Measurements from ENCODE around the gene VAMP5. TPM values are rescaled to one million over a fixed set of nuclear protein-coding genes. Genes with fewer than 3 reads are reported as not detected.

Gene VAMP5, protein sequence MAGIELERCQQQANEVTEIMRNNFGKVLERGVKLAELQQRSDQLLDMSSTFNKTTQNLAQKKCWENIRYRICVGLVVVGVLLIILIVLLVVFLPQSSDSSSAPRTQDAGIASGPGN
- 18.0 TPM for polyA plus RNA-seq
- long read RNA-seq, donor 1, transcript VAMP5-201 (3 exons, 689 nt): major isoform, 5 of 5 reads
- long read RNA-seq, donor 1, partial matches to known transcripts: 0 of 5 reads
- long read RNA-seq, donor 1, other reads (novel, unspliced or antisense): 0 of 5 reads
- long read RNA-seq, donor 2, transcript VAMP5-201 (3 exons, 689 nt): major isoform, 14 of 23 reads
- long read RNA-seq, donor 2, partial matches to known transcripts: 7 of 23 reads
- long read RNA-seq, donor 2, other reads (novel, unspliced or antisense): 0 of 23 reads
- long read RNA-seq, donor 3: 0 reads
- long read RNA-seq, donor 4: 0 reads
- long read RNA-seq, donor 5, transcript VAMP5-201 (3 exons, 689 nt): major isoform, 12 of 18 reads
- long read RNA-seq, donor 5, partial matches to known transcripts: 6 of 18 reads
- long read RNA-seq, donor 5, other reads (novel, unspliced or antisense): 0 of 18 reads
- long read RNA-seq, donor 6, transcript VAMP5-201 (3 exons, 689 nt): major isoform, 18 of 23 reads
- long read RNA-seq, donor 6, partial matches to known transcripts: 5 of 23 reads
- long read RNA-seq, donor 6, other reads (novel, unspliced or antisense): 0 of 23 reads
- long read RNA-seq, donor 7, transcript VAMP5-201 (3 exons, 689 nt): major isoform, 8 of 16 reads
- long read RNA-seq, donor 7, partial matches to known transcripts: 8 of 16 reads
- long read RNA-seq, donor 7, other reads (novel, unspliced or antisense): 0 of 16 reads
- long read RNA-seq, donor 8, transcript VAMP5-201 (3 exons, 689 nt): major isoform, 21 of 37 reads
- long read RNA-seq, donor 8, partial matches to known transcripts: 16 of 37 reads
- long read RNA-seq, donor 8, other reads (novel, unspliced or antisense): 0 of 37 reads
- long read RNA-seq, donor 9, transcript VAMP5-201 (3 exons, 689 nt): major isoform, 11 of 11 reads
- long read RNA-seq, donor 9, partial matches to known transcripts: 0 of 11 reads
- long read RNA-seq, donor 9, other reads (novel, unspliced or antisense): 0 of 11 reads
- long read RNA-seq, donor 10, transcript VAMP5-201 (3 exons, 689 nt): major isoform, 15 of 15 reads
- long read RNA-seq, donor 10, partial matches to known transcripts: 0 of 15 reads
- long read RNA-seq, donor 10, other reads (novel, unspliced or antisense): 0 of 15 reads
- long read RNA-seq, donor 11, transcript VAMP5-201 (3 exons, 689 nt): major isoform, 9 of 10 reads
- long read RNA-seq, donor 11, partial matches to known transcripts: 0 of 10 reads
- long read RNA-seq, donor 11, other reads (novel, unspliced or antisense): 0 of 10 reads

DNA sequence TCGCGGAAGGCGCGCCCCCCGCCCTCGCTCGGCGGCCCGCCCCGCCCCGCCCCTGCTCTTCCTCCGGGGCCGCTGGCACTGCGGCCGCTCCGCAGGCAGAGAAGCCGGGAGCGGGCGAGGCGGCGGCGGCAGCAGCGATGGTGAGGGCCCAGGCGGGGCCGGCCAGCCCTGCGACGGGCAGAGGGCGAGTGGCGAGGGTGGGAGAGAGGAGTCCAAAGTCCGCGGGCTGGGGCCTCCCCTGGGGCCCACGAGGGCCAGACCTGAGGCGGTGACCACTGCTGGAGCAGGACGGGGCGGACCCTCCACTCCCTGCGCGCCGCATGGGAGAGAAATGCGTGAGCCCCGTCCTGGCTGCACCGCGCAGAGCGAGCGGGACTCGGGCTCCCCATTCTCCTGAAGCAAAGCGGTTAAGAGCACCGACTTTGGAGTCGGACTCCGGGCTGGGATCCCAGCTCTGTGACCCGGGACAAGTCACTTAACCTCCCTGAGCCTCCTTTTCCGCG is at the start of gene VAMP5:
Gene VAMP5, plus strand, starts transcription at position 78 of the 503 bp plus-strand sequence. Its CDS starts 60 bp downstream, at position 138.
- H3K36me3 ChIP-seq (ENCODE audit: control insufficient read depth, insufficient read depth, low read length): peaks cover 13% of the 10 kb centered on the region

DNA sequence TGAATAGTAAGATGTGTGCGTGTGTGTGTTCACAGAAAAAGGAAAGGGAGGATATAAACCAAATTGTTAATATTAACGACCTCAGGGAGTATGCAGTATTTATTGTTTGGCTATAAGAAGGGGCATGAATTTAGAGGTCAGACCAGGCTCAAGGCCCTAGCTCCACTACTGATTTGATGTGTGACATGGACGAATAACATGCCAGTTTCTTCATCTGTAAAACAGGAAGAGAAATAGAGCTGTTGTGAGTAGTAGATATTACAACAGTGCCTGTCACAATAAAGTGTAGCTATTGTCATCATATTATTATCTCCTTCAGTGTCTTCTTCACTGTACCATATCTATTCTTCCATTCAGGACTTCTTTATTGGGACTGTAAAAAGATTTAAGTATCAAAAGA is 49.4 kb upstream of the VAMP5 start:
- Histone ChIP-seq H3K27ac (ENCODE audit: low read length) (no peak overlapping the region), H3K4me1 (ENCODE audit: control insufficient read depth, insufficient read depth, low read length) (peaks cover 13% of the 10 kb centered on the region), H3K36me3 (ENCODE audit: control insufficient read depth, insufficient read depth, low read length) (no peaks in the 10 kb centered on the region), H3K9me3 (ENCODE audit: control insufficient read depth, low read depth, low read length) (no peaks in the 10 kb centered on the region), H3K4me3 (ENCODE audit: low read length) (no peak overlapping the region), H3K27me3 (ENCODE audit: control insufficient read depth, insufficient read depth, low read length) (no peaks in the 10 kb centered on the region)
- 83% methylated on average over 1 of the region's 3 CpGs for WGBS (ENCODE audit: insufficient coverage, low lambda C conversion rate)
- DNase-seq: no peak

More for the DNA sequence above, at the start of gene VAMP5:
- WGBS (ENCODE audit: insufficient coverage, low lambda C conversion rate): no CpG with 5 or more reads among the region's 52 CpGs
- peak; percentile 75 to 88 for DNase-seq
- Histone ChIP-seq H3K4me3 (ENCODE audit: low read length) (peak within 1 kb of the TSS; percentile 48), H3K4me1 (ENCODE audit: control insufficient read depth, insufficient read depth, low read length) (peaks cover 26% of the 10 kb centered on the region), H3K27ac (ENCODE audit: low read length) (peak within 1 kb of the TSS; percentile 99), H3K9me3 (ENCODE audit: control insufficient read depth, low read depth, low read length) (no peaks in the 10 kb centered on the region), H3K27me3 (ENCODE audit: control insufficient read depth, insufficient read depth, low read length) (no peaks in the 10 kb centered on the region)

DNA sequence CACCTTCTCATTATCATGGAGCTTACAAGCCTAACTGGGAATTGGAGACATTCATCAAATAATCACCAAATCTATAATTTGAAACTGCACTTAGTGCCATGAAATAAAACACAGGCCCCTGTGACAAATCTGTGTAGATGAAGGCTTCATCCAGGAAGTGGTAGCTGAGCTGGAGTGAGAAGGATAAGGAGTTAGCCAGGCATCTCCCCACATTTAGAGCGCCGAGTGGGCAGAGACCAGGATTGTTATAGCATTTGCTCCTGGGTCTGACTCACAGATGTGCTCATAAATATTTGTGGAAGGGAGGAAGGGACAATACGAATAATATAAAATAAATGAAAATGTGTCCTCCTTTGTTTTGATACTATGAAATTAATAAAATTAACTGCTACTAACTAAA is 47.8 kb upstream of the VAMP5 start:
- Histone ChIP-seq H3K4me3 (ENCODE audit: low read length) (no peak overlapping the region), H3K36me3 (ENCODE audit: control insufficient read depth, insufficient read depth, low read length) (peaks cover 7% of the 10 kb centered on the region), H3K27me3 (ENCODE audit: control insufficient read depth, insufficient read depth, low read length) (no peaks in the 10 kb centered on the region), H3K9me3 (ENCODE audit: control insufficient read depth, low read depth, low read length) (no peaks in the 10 kb centered on the region), H3K27ac (ENCODE audit: low read length) (no peak overlapping the region), H3K4me1 (ENCODE audit: control insufficient read depth, insufficient read depth, low read length) (peaks cover 13% of the 10 kb centered on the region)
- WGBS (ENCODE audit: insufficient coverage, low lambda C conversion rate): 71% methylated on average over 1 of the region's 3 CpGs
- DNase-seq: no peak

DNA sequence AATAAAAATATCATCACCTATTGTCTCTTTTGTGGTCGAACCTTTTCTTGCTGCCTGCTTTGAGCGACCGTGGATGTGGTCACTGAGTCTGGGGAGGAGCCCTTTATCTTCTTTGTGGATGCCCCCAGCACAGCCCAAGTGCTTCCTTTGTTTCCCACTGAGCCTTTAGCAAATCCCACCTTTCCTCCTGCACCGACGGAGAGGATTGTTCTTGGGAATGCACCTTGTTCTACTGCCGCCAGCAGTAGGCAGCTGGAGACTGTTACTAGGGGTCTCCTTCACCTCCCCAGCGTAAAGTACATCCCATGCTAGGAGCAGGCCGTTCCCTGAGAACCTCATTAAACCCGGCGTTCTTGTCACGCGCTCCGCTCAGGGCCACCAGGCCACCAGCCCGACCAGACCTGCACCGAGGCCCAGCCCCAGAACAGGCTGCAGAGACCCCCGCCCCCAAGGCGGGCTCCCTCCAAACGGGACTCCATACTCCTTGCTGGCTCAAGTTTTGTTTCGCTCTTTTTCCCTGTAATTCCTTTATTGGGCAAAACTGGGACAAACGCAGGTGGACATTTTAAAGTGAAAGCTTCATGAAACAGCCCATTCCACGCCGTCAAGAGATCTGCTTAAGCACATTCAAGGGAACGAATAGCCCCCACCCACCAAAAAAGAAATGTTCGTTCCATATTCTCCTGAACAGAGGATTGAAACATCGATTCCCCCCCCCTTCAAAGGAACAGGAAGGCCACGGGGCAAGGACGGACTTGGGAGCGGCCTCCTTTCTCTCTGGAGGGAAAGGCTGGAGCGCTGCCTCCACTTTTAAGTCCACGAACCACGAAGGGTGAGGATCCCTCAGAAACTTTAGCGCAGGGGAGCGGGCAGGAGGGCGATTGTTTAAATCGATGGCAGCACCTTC is 46.4 kb upstream of the VAMP5 start:
- WGBS (ENCODE audit: insufficient coverage, low lambda C conversion rate): no CpG with 5 or more reads among the region's 35 CpGs
- H3K27ac ChIP-seq (ENCODE audit: low read length): peak overlapping the region; percentile 98
- H3K9me3 ChIP-seq (ENCODE audit: control insufficient read depth, low read depth, low read length): no peaks in the 10 kb centered on the region
- no peaks in the 10 kb centered on the region for H3K27me3 ChIP-seq (ENCODE audit: control insufficient read depth, insufficient read depth, low read length)
- H3K4me3 ChIP-seq (ENCODE audit: low read length): peak overlapping the region; percentile 65
- peaks cover 16% of the 10 kb centered on the region for H3K4me1 ChIP-seq (ENCODE audit: control insufficient read depth, insufficient read depth, low read length)
- peaks cover 20% of the 10 kb centered on the region for H3K36me3 ChIP-seq (ENCODE audit: control insufficient read depth, insufficient read depth, low read length)
- DNase-seq: peak; percentile 56 to 87

DNA sequence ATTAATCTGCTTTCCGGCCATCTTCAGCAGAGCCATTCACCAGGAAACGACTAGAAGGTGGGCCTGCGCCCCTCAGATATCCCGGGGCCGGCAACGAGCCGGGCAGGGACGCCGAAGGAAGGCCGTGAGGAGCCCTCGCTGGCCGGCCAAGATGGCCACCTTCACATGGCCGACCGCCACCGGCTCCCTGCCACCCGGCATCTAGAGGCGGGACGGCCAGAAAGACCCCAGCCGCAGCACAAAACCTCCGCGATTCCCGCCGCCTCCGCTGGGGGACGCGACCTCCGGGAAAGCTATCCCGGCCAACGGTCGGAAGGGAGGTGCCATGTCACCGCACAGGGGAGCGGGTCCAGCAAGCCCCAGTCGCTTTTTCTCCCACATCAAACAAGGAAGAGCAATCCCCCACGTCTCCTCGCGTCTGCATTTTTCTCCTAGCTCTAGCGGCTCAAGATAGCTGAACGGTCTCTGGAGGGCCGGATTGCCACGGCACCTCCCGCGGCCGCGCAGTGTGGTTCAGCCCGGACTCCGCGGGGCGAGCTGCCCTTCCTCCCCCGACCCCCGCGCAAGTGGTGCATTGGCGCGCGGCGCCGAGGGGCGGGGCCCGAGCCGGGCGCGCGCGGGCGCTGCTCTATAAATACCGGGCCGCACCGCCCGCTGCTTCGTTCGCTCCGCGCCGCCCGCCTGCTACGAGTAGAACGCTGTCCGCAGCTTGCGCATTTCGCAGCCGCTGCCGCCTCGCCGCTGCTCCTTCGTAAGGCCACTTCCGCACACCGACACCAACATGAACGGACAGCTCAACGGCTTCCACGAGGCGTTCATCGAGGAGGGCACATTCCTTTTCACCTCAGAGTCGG is 45.5 kb upstream of the VAMP5 start, which contains the start of gene MAT2A:
Gene MAT2A, plus strand, starts transcription at position 662 of the 854 bp plus-strand sequence. Its CDS starts 120 bp downstream, at position 782.
- H3K27ac ChIP-seq (ENCODE audit: low read length): peak within 1 kb of the TSS; percentile 98
- no peaks in the 10 kb centered on the region for H3K9me3 ChIP-seq (ENCODE audit: control insufficient read depth, low read depth, low read length)
- H3K4me1 ChIP-seq (ENCODE audit: control insufficient read depth, insufficient read depth, low read length): peaks cover 16% of the 10 kb centered on the region
- WGBS (ENCODE audit: insufficient coverage, low lambda C conversion rate): no CpG with 5 or more reads among the region's 92 CpGs
- H3K36me3 ChIP-seq (ENCODE audit: control insufficient read depth, insufficient read depth, low read length): peaks cover 28% of the 10 kb centered on the region
- peak within 1 kb of the TSS; percentile 65 for H3K4me3 ChIP-seq (ENCODE audit: low read length)
- DNase-seq: peak; percentile 93 to 97
- no peaks in the 10 kb centered on the region for H3K27me3 ChIP-seq (ENCODE audit: control insufficient read depth, insufficient read depth, low read length)

DNA sequence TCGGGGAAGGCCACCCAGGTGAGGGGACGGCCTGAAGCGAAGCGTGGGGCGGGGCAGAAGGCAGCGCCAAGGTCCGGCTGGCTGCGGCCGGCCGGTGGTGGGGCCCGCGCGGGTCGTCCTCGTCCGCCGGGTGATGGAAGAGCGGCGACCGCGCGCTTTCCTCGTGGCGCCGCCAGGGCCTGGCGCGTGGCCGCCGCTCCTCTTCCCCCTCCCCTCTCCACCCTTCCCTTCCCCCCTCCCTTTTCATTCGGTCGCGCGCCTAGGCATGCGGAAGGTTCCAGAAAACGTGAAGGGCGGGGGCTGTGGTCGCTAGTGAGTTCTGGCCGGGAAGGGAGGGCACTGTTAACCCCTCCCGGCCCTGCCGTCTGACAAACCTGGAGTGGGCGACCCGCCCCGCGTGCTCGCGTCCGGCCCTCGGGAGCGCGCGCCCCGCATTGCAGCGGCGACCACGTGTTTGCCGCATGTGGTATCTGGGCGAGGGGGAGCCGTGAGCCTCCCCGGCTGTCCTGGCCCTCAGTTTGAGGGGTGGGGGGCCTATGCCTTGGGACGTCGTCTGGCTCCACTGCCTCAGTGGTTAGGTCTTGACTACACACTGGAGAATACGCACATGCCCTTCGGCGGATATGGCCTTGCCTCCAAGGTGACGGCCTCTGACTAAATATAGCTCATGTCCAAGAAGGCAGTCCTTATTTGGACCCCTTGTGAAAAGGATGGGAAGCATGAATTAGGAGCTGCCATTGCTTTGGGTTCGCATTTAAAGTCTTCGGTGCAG is 44.7 kb upstream of the VAMP5 start:
- DNase-seq: peak; percentile 61 to 77
- H3K4me1 ChIP-seq (ENCODE audit: control insufficient read depth, insufficient read depth, low read length): peaks cover 16% of the 10 kb centered on the region
- H3K36me3 ChIP-seq (ENCODE audit: control insufficient read depth, insufficient read depth, low read length): peaks cover 33% of the 10 kb centered on the region
- H3K27ac ChIP-seq (ENCODE audit: low read length): peak overlapping the region; percentile 98
- H3K4me3 ChIP-seq (ENCODE audit: low read length): peak overlapping the region; percentile 65
- WGBS (ENCODE audit: insufficient coverage, low lambda C conversion rate): no CpG with 5 or more reads among the region's 67 CpGs
- no peaks in the 10 kb centered on the region for H3K27me3 ChIP-seq (ENCODE audit: control insufficient read depth, insufficient read depth, low read length)
- H3K9me3 ChIP-seq (ENCODE audit: control insufficient read depth, low read depth, low read length): no peaks in the 10 kb centered on the region

DNA sequence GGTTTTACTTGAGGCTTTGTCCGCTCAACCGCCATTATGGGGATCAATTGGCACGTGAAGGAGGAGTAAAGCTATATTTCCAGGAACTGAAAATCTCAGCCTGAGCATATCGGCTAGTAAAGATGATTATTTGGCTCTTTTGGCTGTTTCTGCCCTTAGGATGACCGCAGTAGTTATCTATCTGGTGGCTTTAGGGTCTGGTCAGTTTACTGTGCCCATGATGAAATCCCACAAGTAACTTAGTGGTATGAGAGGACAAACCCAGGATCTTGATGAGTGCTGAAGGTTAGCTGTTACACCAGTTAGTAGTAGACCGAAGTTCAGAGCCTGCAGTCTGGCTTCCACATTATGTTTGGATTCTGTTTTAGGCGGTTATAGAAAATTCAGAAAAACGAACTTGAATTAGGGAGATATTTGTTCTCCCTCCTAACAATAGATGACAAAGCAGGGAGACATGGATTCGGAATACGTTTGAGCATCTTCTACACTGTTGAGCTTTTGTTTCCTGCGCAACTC is 44.0 kb upstream of the VAMP5 start:
- peaks cover 16% of the 10 kb centered on the region for H3K4me1 ChIP-seq (ENCODE audit: control insufficient read depth, insufficient read depth, low read length)
- WGBS (ENCODE audit: insufficient coverage, low lambda C conversion rate): 0% methylated on average over 3 of the region's 11 CpGs
- H3K27ac ChIP-seq (ENCODE audit: low read length): peak overlapping the region; percentile 98
- peak; percentile 26 to 66 for DNase-seq
- no peaks in the 10 kb centered on the region for H3K27me3 ChIP-seq (ENCODE audit: control insufficient read depth, insufficient read depth, low read length)
- H3K4me3 ChIP-seq (ENCODE audit: low read length): peak overlapping the region; percentile 65
- no peaks in the 10 kb centered on the region for H3K9me3 ChIP-seq (ENCODE audit: control insufficient read depth, low read depth, low read length)
- H3K36me3 ChIP-seq (ENCODE audit: control insufficient read depth, insufficient read depth, low read length): peaks cover 38% of the 10 kb centered on the region

DNA sequence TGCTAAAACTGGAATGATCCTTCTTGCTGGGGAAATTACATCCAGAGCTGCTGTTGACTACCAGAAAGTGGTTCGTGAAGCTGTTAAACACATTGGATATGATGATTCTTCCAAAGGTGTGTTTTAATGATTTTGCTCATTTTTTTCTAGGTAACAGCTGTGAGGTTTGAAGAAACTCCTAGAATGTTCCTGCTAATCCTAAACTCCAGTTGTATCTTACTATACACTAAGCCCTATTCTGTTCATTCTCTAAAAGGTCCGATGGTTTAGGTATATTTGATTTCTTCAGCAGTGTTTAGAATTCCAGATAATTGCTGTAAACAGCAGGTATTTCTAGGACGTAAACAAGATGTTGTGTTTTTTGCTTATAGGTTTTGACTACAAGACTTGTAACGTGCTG is 43.0 kb upstream of the VAMP5 start:
- peaks cover 15% of the 10 kb centered on the region for H3K4me1 ChIP-seq (ENCODE audit: control insufficient read depth, insufficient read depth, low read length)
- no peaks in the 10 kb centered on the region for H3K27me3 ChIP-seq (ENCODE audit: control insufficient read depth, insufficient read depth, low read length)
- peaks cover 49% of the 10 kb centered on the region for H3K36me3 ChIP-seq (ENCODE audit: control insufficient read depth, insufficient read depth, low read length)
- no CpG with 5 or more reads among the region's 4 CpGs for WGBS (ENCODE audit: insufficient coverage, low lambda C conversion rate)
- no peak for DNase-seq
- H3K27ac ChIP-seq (ENCODE audit: low read length): no peak overlapping the region
- H3K4me3 ChIP-seq (ENCODE audit: low read length): peak overlapping the region; percentile 65
- H3K9me3 ChIP-seq (ENCODE audit: control insufficient read depth, low read depth, low read length): no peaks in the 10 kb centered on the region
